ENCODE data around the gene GRAMD2B.
A peak's percentile ranks its signal among the peaks of the same experiment; 100 is the strongest.
"Not testable (repeated sequence)": the region's sequence is repeated elsewhere in the genome, so short reads cannot be mapped to it uniquely, and the experiment has no call there.

Gene GRAMD2B

GRCh38 chr5:126452477-126452876, 29.3 kb downstream of the GRAMD2B start:
- DNase-seq = no peak

- no peak for DNase-seq
Measured at GRCh38 chr5:126454081-126454480, 30.9 kb downstream of the GRAMD2B start.

- DNase-seq = no peak
Measured at GRCh38 chr5:126454535-126454934, 31.3 kb downstream of the GRAMD2B start.

GRCh38 chr5:126455264-126455663, 32.1 kb downstream of the GRAMD2B start:
- no peak for DNase-seq

- DNase-seq = no peak
Measured at GRCh38 chr5:126455728-126456127, 32.5 kb downstream of the GRAMD2B start.

- no peak for DNase-seq
Measured at GRCh38 chr5:126456217-126456820, 33.1 kb downstream of the GRAMD2B start.

- no peak for DNase-seq
Measured at GRCh38 chr5:126460459-126460858, 37.2 kb downstream of the GRAMD2B start.

- DNase-seq = no peak
Measured at GRCh38 chr5:126460977-126461376, 37.8 kb downstream of the GRAMD2B start.

- DNase-seq = no peak
Measured at GRCh38 chr5:126461838-126462237, 38.6 kb downstream of the GRAMD2B start.

- no peak for DNase-seq
Measured at GRCh38 chr5:126462239-126463014, 39.2 kb downstream of the GRAMD2B start.

GRCh38 chr5:126464016-126464415, 40.8 kb downstream of the GRAMD2B start:
- DNase-seq = no peak

GRCh38 chr5:126464959-126465358, 41.8 kb downstream of the GRAMD2B start:
- peak; percentile 2 to 56 for DNase-seq

GRCh38 chr5:126468091-126468490, 44.9 kb downstream of the GRAMD2B start:
- DNase-seq = no peak

- no peak for DNase-seq
Measured at GRCh38 chr5:126469536-126470316, 46.5 kb downstream of the GRAMD2B start.

GRCh38 chr5:126470529-126470928, 47.3 kb downstream of the GRAMD2B start:
- DNase-seq = not testable (repeated sequence)

GRCh38 chr5:126471247-126471646, 48.0 kb downstream of the GRAMD2B start:
- no peak for DNase-seq

GRCh38 chr5:126471875-126472537, 48.8 kb downstream of the GRAMD2B start:
- no peak for DNase-seq

- DNase-seq = no peak
Measured at GRCh38 chr5:126472538-126472889, 49.3 kb downstream of the GRAMD2B start.

- DNase-seq = no peak
Measured at GRCh38 chr5:126477294-126478117, 54.3 kb downstream of the GRAMD2B start.

GRCh38 chr5:126479810-126480209, 56.6 kb downstream of the GRAMD2B start:
- no peak for DNase-seq

GRCh38 chr5:126480824-126481223, 57.6 kb downstream of the GRAMD2B start:
- DNase-seq = no peak

GRCh38 chr5:126481243-126481642, 58.0 kb downstream of the GRAMD2B start:
- DNase-seq = no peak
